ENCODE results near the gene LIG4.

Gene LIG4

GRCh38 chr13:108194435-108194936 lies 20.9 kb downstream of the LIG4 start:
- no peak for DNase-seq (ENCODE audit: low read depth in 2 of 2)

GRCh38 chr13:108193806-108194205 lies 21.5 kb downstream of the LIG4 start:
- DNase-seq (ENCODE audit: low read depth in 2 of 2) = no peak

- no peak for DNase-seq (ENCODE audit: low read depth in 2 of 2)
Observed at GRCh38 chr13:108190897-108191296, 24.4 kb downstream of the LIG4 start.

GRCh38 chr13:108188260-108188659 lies 27.1 kb downstream of the LIG4 start:
- no peak for DNase-seq (ENCODE audit: low read depth in 2 of 2)

- no peak for DNase-seq (ENCODE audit: low read depth in 2 of 2)
Observed at GRCh38 chr13:108185223-108185622, 30.1 kb downstream of the LIG4 start.

GRCh38 chr13:108182652-108183051 lies 32.7 kb downstream of the LIG4 start:
- DNase-seq (ENCODE audit: low read depth in 2 of 2) = no peak

GRCh38 chr13:108178078-108178477 lies 37.3 kb downstream of the LIG4 start:
- DNase-seq (ENCODE audit: low read depth in 2 of 2) = no peak

GRCh38 chr13:108176685-108177274 lies 38.6 kb downstream of the LIG4 start:
- no peak for DNase-seq (ENCODE audit: low read depth in 2 of 2)

- no peak for DNase-seq (ENCODE audit: low read depth in 2 of 2)
Observed at GRCh38 chr13:108168929-108169328, 46.4 kb downstream of the LIG4 start.

GRCh38 chr13:108166078-108166477 lies 49.3 kb downstream of the LIG4 start:
- no peak for DNase-seq (ENCODE audit: low read depth in 2 of 2)

- DNase-seq (ENCODE audit: low read depth in 2 of 2) = no peak
Observed at GRCh38 chr13:108158746-108159145, 56.6 kb downstream of the LIG4 start.

All from fibroblast of skin of left quadriceps (primary cell).